ENCODE results near the gene DNAH17.

Gene DNAH17

DNA sequence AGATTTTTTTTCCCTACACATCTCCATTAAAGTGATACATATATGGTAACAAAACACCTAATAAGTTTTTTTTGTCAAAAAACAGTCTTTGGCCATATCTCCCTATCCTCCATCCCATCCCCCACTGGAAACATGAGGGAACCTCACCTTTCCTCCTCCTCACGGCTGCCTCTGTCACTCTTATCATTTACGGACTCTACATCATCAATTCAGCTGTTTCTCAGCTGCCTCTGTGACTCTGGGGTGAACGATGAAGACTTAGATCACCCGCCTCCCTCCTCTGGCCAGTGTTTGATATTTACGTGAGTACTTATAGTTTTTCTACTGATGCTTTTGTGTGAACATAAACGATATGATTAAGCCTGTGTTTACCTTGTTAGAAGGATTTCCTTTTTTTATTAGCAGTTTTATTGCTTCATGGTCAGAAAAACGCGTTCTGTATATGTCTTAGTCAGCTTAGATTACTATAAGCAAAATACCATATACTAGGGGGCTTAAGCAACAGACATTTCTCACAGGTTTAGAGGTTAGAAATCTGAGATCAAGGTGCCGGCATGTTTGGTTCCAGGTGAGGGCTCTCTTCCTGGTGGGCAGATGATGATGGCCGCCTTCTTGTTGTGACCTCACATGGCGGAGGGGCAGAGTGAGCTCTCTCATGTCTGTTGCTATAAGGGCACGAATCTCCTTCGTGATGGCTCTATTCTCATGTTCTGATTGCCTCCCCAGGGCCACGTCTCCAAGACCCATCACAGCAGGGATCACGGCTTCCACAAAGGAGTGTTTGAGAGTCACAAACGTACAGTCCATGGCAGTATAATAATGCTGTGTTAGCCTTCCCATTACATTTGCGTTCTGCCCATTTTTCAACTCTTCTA is 32.1 kb downstream of the DNAH17 start:
- DNase-seq, result no peak

DNA sequence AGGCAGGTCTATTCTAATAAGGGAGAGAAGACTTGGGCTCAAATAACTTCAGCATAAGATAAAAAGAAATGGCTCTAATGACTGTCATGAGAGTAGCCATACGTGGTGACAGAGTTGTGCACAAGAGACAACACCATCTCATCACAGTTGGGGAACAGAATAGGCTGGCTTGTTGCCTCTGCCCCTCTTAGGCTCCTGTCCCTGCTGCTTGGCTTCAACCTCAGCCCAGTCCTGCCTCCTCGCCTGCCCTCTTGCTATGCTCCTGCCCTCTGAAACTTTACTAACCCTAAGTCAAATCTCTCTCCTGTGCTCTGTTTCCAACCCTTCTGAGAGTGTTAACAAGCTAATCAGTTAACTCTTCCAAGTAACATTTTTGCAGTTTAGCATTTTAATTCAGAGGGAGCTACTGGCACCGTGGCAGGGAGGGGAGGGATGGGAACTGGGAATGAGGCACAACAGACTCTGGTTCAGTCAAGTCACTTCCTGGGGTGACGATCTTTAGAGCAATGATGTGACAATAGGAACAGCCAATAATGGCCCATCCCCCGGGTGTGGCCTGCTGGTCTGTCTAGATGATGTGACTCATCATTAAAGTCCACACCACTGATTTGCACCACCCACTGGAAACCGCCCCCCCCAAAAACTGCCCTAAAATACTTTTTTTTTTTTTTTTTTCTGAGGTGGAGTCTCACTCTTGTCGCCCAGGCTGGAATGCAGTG is 35.5 kb downstream of the DNAH17 start:
- no peak for DNase-seq

DNA sequence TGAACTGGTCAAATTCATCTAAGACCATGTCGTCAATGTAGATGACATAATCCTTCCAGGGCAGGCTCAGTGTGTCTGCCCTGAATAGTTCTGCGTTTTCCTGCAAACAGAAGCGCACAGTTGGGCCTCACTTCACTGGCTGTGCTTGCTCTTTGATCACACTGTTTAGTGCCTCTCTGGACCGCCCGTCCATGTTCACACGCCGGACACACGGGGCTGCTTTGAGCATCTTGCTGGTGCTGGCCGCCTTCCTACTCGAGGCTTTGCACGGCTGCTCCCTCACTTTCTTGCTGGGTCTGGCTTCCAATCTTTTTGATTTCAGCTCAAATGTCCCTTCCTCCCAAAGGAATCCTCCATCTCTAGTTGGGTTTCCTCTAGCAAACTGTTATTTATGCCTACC is 37.4 kb downstream of the DNAH17 start:
- no peak for DNase-seq

DNA sequence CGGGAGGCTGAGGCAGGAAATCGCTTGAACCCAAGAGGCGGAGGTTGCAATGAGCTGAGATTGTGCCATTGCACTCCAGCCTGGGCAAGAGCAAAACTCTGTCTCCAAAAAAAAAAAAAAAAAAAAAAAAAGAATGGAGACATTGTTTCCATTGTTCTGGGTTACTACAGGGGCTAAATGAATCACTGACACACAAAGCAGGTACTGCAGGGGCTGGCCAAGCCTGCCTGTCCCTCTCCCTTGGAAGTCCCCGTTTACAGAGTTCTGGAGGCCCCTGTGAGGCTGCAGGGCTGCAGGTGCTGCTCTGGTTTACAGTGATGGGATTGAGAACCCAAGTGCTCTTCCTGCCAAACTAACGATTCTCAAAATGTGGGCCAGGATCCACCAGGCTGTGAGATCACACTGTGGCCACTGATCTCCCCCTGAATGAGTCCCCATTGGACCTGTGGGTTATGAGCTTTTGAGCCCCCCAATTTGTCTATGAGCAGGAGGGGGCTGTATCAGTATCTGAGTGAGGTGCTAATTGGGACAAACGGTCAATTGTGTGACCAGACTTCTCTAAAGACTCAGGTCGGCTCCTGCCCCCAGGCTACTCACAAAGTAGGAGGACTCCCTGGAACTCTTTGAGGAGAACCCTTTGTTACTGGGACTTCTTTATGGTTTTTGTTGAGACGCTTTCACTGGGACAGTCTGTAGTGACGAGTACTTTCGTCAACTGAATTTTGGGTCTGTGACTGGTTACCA is 39.0 kb downstream of the DNAH17 start:
- DNase-seq, result no peak

DNA sequence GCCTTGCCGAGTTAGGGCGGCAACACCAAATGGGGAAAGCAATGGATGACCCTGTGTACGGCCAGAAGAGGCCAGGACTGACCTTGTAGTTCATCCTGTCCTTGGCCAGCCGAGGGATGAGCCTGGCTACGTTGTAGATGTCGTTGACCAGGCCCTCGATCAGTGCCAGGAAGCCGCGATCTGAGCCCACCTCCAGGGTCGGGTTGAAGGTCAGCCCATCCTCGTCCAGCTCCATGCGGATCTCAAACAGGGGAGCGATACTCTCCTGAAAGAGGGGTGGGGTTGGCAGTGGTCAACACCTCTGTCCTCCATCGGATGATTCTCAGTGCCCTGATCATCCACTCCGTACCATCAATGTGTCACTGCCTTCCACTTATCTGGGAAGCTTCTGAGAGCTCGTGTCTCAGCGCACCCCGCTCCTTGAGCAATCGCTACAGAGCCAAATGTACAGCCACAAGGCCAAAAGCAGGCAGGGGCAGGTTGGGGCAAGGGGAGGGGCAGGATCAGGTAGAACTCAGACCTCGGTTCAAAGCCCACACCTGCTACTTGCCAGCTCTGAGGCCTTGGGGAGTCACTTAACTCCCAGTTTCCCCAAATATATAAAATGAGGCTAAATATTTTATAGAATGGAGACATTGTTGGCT is 39.9 kb downstream of the DNAH17 start:
- no peak for DNase-seq

DNA sequence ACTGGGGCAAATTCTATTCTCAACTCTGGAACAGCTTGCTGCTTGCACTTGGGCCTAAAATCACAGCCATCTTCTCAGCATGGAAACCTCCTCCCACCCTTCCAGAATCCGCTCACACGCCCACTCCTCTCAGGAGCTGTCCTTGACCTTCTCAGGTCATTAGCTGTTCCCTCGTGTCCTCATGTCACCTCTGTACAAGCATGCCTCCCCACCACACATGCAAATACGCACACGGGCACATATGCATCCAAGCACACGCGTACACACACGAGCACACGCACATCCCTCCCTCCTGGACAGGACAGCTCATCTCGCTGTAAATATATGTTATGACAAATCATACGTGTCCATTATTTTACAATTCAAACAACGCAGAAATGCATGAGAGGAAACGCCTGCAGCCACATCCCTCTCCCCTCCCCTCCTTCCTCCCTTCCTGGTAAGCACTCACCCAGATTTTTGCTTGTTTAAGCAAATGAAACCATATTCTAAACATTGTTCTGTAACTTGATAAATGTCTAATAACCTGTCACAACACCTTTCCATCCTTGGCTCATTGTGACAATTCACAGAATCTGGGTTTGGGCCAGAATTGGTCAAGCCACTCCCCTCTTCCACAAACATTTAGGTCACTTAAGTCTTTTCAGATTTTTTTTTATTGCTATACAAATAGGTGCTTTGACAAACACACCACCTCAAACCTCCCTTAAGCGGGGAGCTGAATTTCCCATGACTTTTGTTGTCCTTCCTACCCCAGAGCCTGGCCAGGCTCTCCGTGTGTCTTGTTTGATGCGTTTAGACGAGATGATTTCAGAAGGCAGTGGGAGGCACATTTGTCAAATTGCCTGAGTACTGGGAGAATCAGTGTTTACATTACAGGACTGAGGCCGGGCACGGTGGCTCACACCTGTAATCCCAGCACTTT is 41.7 kb downstream of the DNAH17 start:
- DNase-seq, result no peak

DNA sequence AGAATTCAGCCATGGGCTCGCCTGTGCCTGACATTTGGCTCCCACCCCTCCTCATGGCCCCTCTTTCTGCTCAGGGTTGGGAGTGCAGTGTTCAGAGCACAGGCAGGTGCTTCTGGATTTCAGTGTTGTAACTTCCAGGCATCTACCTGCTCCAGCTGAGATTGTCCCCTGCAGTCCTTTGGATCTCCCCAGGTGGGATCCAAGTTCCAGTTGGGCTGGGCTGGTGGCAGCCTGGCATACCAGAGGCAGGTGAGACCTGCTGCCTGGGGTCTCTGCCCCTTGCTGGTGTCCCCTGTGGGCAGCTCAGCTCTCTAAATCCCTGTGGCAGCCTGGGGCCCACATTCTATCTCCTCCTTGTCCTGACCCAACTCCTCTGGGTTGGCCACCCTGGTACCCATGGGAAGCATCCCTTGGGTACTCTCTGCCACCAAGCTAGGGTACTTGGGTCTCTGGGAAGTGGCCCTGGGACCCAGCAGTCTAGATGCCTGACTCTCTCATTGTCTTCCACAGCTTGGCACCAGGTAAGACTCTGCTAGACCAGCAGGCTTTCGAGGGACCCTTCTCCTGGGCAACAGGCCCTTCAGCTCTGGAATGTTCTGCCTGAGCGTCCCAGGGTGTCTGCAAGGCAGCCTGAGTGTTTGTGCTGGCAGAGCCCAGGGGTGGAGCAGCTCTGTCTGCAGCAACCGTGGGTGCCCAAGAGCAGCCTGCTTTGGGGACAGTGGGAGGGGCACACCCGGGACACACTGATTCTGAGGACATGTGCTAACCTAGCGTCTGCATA is 42.5 kb downstream of the DNAH17 start:
- DNase-seq, result peak; percentile 9

DNA sequence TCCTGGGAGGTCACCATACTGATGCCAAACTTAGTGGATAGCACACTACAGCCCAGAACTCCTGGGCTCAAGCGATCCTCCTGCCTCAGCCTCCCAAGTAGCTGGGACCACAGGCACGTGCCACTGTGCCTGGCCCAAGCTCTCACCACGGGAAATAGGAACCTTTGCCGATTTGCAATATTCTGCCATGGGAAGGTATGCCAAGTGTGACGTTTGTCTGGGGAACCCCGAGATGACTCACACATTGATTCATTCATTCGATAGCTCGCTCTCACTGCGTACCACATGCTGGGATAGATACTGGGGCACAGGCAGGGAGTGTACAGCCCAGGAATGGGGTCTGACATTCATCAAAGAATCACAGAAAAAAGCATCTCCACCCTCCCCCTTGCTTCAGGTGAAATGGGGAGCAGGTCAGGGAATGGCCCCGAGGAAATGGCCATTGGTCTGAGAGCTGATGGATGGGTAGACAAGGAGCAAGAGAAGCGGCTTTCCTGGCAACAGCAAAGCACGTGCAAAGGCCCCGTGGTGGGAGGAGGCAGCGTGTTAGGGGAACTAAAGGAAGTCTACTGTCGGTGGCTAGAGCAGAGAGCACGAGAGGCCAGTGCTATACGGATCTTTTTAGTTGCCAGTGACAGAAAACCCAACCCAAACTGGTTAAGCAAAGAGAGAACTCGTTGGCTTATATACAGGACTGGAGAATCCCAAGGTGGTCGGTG is 44.1 kb downstream of the DNAH17 start:
- DNase-seq, result no peak

DNA sequence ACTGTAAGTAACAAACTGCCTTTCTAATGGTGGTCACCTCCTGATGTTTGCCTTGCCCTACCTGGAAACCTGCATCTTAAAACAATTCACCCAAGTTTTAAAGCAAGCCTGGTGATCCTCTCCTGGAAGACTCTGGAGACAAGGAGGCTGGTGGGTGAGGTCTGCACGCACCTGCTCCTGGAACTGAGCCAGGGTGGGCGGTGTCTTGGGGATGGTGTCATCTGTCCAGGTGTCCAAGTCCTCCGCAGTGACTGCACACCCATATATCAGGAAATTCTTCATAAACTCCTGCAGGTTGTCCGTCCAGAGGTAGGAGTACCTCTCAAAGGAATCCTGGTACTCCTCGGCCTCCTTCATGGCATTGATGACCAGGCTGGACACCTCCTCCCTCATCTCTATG is 44.9 kb downstream of the DNAH17 start:
- DNase-seq, result no peak

DNA sequence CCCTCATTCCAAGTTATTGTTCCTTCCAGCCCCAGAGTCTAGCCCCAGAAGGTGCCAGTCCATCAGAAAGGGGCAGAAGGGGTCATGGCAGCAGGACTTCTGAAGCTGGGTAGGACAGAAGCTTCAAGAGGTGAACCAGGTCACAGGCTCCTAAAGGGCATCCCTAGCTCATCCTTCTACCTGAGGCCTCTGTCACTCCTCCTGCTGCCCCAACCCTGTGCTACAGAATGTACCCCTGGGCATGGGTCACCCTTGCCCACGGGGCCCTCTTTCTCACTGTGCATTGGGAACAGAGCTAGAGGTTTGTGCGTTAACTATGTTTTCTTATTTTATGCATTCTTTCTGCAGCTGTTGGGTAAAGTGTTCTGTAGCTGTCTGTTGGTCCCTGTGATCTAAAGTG is 46.5 kb downstream of the DNAH17 start:
- no peak for DNase-seq

DNA sequence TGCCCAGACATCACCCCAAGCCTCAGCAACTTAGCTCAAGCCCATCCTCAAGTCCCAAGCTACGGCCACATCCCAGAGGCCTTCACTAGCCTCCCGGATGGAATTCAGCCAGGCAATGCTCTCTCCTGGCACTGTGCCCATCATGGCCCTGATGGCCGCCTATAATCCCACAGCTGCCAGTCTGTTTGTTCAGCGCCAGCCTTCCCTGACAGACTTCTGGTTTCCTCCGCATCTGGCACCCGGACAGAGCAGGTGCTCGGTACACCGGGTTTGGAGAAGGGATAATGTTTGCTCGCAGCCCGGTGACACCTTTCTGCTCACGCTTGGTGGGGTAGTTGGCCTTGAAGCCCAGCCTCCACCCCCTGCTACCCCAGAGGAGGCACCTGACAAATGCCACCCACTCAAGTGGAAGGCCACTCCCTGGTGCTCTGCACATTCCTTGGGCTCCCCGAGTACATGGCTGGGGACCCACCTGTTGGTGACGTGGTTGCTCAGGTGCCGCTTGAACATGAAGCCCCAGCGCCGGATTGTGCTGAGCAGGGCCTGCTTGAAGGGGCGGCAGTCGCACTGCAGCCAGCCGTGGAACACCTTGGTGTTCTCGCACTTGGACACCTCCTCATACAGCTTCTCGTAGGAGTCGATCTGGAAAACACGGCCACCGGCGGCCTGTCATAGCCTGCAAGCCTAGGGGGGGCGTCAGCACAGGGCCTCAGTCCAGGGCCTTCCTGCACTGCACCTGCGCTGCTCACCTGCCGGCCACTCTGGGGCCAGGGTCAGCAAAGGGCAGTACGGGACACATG is 47.1 kb downstream of the DNAH17 start:
- DNase-seq, result no peak

DNA sequence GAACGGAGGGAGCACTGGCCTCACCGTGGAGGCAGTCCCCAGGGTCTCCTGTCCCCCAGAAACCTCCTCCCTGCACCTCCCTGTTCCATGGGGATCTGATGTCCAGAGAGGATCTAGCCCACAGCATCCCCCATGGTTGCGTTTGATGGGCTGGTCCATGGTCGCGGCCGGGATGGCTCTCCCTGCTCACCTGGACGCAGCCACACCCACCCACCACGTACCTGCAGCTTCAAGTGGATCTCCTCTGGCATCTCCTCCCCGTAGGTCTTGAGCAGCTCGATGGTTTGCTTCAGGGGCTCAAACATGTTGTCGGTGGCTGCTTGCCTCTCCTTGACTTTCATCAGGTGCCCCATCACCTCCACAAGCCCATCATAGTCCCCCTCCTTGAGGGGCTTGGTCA is 47.9 kb downstream of the DNAH17 start:
- DNase-seq, result no peak

DNA sequence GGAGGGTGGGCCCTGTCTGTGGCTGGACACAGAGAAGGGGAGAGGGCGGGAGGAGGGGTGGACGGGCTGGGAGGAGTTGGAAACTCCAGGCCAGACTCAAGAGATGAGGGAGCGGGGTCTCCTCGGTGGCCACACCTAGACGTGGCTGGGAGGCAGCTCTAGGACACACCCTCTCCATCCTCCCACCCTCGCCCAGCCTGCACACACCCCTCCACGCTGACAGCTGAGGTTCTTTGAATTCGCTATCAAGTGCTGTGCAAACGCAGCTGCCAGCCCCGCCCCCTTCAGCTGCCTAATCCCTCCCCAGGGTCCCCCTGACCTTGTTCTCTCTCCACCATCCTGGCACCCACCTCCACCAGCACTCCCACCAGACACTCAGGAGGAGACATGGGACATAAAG is 48.7 kb downstream of the DNAH17 start:
- no peak for DNase-seq

DNA sequence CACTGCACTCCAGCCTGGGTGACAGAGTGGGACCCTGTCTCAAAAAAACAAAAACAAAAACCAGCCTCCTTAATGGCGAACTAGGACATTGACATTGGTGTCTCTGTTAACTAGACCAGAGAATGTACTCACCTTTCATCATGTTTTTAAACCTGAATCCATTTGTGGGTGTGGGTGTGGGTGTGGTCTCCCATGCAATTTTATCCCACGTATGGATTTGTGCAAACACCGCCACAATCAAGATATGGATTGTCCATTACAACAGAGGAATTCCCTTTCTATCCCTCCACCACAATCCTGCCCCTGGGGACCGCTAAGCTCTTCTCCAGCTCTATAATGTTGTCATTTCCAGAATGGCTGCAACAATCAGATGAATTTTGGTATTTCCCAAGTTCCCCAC is 49.9 kb downstream of the DNAH17 start:
- no peak for DNase-seq

DNA sequence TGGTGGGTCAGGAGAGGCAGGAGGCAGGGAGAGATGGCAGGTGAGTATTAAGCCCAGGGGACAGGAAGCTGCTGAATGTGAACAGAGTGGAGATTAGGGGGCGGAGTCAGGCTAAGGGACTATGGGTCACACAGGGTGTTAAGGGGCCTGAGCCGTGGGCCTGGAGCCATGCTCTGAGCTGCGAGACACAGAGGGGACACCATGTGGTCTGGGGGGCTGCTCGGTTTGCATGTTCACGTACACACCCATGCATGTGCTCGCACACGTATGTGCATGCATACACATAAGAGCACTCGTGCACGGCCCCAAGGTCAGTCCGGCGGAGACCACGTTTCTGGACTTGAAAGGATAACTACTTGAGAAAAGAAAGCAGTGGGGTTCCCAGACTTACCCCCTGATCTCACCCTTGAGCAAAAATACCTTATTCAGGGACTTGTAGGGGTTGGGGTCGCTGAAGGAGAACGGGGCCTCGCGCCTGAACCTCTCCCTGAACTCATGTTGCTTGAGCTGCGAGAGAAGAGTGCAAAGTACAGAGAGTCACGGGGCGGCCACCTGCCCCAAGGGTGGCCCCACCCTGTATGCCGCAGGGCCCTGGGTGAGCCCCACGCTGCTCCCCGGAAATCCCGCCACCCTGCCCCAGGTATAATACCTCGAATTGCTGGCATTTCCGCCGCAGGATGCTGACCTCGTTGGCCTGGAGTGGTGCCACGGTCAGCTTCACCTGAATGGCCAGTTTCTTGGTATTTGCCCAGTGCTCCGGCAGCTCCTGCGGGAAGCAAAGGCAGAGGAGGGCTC is 50.8 kb downstream of the DNAH17 start:
- no peak for DNase-seq

DNA sequence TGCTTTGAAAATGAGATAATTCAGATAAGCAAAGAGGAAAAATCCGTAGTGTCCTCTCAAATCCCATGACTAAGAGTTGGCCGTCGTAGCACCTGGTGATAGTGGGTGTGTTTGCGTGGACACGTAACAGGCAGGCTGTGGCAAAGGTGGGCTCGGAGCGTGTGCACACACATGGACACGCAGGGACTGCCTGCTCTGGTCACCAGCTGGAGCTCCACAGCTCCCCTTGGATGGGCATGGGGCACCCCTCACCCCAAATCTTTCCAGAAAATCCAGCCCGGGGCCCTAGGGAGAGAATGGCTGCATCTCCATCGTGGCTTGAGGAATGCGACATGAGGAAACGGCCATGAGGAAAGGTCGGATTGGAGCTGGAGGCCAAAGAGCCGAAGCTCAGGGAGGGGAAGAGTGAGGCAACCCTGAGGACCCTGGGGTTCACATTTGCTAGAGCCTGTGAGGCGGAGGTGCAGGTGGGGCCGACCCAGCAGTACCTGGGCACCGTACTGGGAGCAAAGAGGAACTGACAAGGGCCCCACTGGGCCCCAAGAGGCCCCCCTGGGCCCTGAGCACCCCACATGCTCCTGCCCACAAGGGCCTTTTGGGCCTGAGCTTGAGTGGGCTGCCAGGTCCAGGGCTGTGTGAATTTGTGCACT is 51.6 kb downstream of the DNAH17 start:
- DNase-seq, result no peak

DNA sequence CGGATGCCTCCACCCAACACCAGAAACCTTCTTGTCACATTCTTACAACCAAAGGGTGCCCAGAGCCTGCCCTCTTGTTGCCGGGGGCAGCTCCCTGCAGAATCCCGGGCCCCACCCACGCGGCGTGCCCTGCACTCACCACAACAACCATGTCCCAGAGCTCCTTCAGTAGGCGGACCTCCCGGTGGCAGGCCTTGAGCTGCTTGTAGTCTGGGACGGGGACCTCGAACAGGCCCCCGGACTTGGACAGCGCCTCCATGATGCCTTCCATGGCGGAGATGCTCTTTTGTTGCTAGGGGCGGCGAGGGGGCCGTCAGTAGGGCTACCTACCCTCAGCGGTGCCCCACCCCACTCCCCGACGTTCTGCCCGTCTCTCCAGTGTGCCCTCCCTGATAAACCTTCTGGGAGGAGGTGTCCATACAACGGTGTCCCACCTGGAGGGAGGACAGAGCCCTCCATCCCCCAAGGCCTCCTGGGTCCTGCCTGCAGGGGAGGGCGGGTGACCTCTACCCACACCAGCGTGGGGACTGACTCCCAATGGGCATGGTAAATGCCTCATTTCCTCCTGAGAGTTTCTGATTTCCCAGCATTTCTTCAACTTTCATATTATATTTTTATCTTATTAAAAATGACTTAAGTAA is 52.2 kb downstream of the DNAH17 start:
- DNase-seq, result no peak

Data from T-helper 9 cell (primary cell).